ACC112 (cell line): Measurements from ENCODE around the gene TSC22D4.

ENCODE experiments used
- H2AFZ ChIP-seq: fragments of 200-600 bp; sonication (generic); one replicate; pipeline ENCODE4 v1.6.0; 2017; ENCODE audit warnings: antibody characterized with exemption, low read length; ENCODE audit not compliant: unreplicated experiment
- H3K27ac ChIP-seq: fragments of 200-600 bp; sonication (generic); 2 replicates; pipeline ENCODE4 v1.5.1; 2014; ENCODE audit warnings: low read depth, mild to moderate bottlenecking, antibody characterized with exemption, low read length, moderate library complexity
- H3K27me3 ChIP-seq: fragments of 200-600 bp; sonication (generic); 2 replicates; pipeline ENCODE4 v1.6.1; 2014; ENCODE audit warnings: mild to moderate bottlenecking, antibody characterized with exemption, low read length, moderate library complexity, mixed read lengths; ENCODE audit not compliant: insufficient read depth
- H3K36me3 ChIP-seq: fragments of 200-600 bp; sonication (generic); 2 replicates; pipeline ENCODE4 v1.6.1; 2016; ENCODE audit warnings: mild to moderate bottlenecking, antibody characterized with exemption, low read length, moderate library complexity, mixed read lengths; ENCODE audit not compliant: insufficient read depth
- H3K4me1 ChIP-seq: fragments of 200-600 bp; sonication (generic); one replicate; pipeline ENCODE4 v1.6.1; 2016; ENCODE audit warnings: low read length, mixed read lengths; ENCODE audit not compliant: insufficient read depth, unreplicated experiment, control insufficient read depth
- H3K4me3 ChIP-seq: fragments of 200-600 bp; sonication (generic); 2 replicates; pipeline ENCODE4 v1.5.1; 2014; ENCODE audit warnings: mild to moderate bottlenecking, low read depth, low read length
- H3K79me2 ChIP-seq: fragments of 200-600 bp; sonication (generic); one replicate; pipeline ENCODE4 v1.6.0; 2016; ENCODE audit warnings: low read length; ENCODE audit not compliant: control insufficient read depth, unreplicated experiment, insufficient read depth

The TSC22D4 gene

DNA sequence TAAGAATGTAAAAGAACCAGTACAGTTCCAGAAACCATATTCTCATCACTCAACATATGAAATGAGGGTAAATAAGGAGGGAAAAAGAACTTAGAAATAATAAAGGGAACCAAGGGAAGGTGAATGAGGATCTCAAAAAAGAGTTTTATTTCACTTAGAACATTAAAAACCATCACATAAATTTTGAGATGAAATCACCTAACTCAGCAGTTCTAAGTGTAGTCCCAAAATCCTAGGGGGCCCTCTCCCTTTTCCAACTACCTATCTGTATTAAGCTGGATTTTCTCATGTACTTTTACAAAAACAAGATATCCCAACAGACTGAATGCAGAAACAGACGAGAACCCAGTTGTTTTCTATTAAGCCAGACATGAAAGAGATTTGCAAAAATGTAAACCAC lies 53.7 kb downstream of the TSC22D4 start:
- H3K27me3 ChIP-seq: no peaks in the 10 kb centered on the region
- H3K27ac ChIP-seq: no peak overlapping the region
- 0 out of 2 replicates have a peak, but pooled peaks cover 4% of the 10 kb centered on the region for H3K36me3 ChIP-seq
- peaks cover 4% of the 10 kb centered on the region for H3K4me1 ChIP-seq
- H3K4me3 ChIP-seq: no peak overlapping the region
- H2AFZ ChIP-seq: no peak overlapping the region
- H3K79me2 ChIP-seq: peaks cover 6% of the 10 kb centered on the region

DNA sequence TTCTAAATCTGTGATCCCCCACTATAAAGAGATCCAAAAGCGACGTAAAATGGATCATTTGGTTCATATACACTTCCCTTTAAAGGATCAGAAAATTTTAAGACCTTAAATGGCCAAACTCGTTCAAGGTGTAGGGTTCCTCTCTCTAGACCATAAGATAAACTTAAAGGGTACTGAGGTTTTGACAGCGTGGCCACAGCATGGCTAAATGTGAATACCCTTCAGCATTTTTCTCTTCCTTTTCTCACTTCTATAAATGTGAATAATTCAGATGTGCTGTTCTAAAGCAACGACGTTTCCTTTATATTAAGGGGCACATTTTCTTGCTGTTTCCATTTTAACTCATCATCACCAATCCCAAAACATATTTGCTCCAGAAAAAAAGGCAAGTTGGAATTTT lies 55.7 kb downstream of the TSC22D4 start:
- Histone ChIP-seq H3K27ac (no peak overlapping the region), H3K4me1 (peaks cover 4% of the 10 kb centered on the region), H3K27me3 (no peaks in the 10 kb centered on the region), H3K36me3 (0 out of 2 replicates have a peak, but pooled peaks cover 4% of the 10 kb centered on the region), H2AFZ (no peak overlapping the region), H3K79me2 (no peaks in the 10 kb centered on the region), H3K4me3 (no peak overlapping the region)

DNA sequence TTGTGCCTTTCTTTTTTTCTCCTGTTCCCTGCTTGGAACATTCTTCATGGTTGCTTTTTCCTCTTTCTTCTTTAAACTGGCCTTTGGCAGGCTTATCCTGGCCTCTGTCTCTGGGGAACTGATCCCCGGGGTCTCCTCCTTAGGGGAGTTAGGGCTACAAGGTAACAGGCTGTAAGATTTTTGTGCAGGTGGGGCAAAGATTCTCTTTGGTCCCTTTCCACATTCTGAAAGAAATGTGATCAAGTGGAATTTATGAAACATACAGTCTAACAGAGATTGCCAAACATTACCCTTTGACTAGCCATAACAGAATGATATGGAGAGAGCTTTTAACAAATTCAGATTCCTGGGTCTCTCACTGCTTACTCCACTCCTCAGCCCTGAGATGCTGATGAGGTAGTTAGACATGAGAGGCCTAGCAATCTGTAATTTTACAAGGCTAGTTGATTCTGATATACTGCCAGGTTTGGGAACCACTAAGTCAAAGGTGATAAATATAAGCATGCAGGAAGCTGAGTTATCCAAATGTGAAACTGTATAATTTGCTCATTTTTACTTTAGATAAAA lies 59.3 kb downstream of the TSC22D4 start:
- no peak overlapping the region for H3K4me3 ChIP-seq
- no peak overlapping the region for H2AFZ ChIP-seq
- no peaks in the 10 kb centered on the region for H3K4me1 ChIP-seq
- 0 out of 2 replicates have a peak, but pooled peaks cover 4% of the 10 kb centered on the region for H3K36me3 ChIP-seq
- no peaks in the 10 kb centered on the region for H3K27me3 ChIP-seq
- no peaks in the 10 kb centered on the region for H3K79me2 ChIP-seq
- H3K27ac ChIP-seq: no peak overlapping the region

DNA sequence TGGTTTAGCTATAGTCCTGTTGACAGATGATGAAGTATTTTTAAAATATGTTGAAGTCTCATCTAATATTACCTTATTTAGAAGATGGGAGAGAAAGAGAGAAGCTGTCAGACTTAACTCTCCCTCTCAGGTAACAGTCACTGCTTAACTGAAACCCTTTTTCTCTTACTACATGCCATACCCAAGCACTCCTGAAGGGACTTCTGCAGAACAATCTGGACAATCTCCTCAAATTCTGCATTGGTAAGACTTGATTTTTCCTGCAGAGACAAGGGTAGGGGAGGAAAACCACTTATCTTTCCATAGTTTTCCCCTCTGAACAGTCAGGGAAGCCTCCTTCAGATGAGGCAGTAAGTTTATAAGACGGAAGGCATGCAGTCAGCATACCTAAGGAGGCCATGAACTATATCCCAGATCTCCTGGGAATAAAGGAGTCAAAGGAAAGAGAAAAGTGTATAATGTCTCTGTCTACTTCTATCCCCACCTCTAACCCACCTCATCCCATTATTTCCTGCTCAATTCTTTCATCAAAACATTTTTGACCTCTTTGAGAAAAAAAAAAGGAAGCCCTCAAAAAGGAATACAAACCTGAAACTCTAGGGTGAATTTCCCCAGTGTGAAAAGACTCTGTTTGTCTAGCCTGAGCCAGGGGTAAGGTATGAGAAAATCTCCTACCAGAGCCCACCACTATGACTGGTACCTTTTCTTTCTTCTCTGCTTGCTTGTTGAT lies 59.9 kb downstream of the TSC22D4 start:
- Histone ChIP-seq H3K4me1 (no peaks in the 10 kb centered on the region), H3K27me3 (no peaks in the 10 kb centered on the region), H3K4me3 (no peak overlapping the region), H3K36me3 (0 out of 2 replicates have a peak, but pooled peaks cover 4% of the 10 kb centered on the region), H2AFZ (no peak overlapping the region), H3K27ac (no peak overlapping the region), H3K79me2 (no peaks in the 10 kb centered on the region)
